ENCODE data around the gene PTPRR. TPM values are rescaled to one million over a fixed set of nuclear protein-coding genes. Genes with fewer than 3 reads are reported as not detected.
"Not testable (repeated sequence)": the region's sequence is repeated elsewhere in the genome, so short reads cannot be mapped to it uniquely, and the experiment has no call there.

PTPRR gene
- total RNA-seq, 3 donors from 2014 or later: 16.6 to 46.9 (median 25.1) TPM

- ATAC-seq (no peak), DNase-seq (no peak)
- intact Hi-C loops (cut with DNase I, micrococcal nuclease): no loop called here
- H3K4me3 ChIP-seq: no peak overlapping the region
- no peaks in the 10 kb centered on the region for H3K36me3 ChIP-seq (ENCODE audit: low read depth)
- TF ChIP-seq CTCF (IDR thresholded peaks at IDR 0.05): no peak
- no peaks in the 10 kb centered on the region for H3K4me1 ChIP-seq (ENCODE audit: low read depth)
- H3K9me3 ChIP-seq: no peaks in the 10 kb centered on the region
Measured at GRCh38 chr12:70745048-70745447, 175.5 kb downstream of the PTPRR start.

GRCh38 chr12:70744178-70744577 lies 176.4 kb downstream of the PTPRR start:
- ATAC-seq: no peak
- Histone ChIP-seq H3K4me3 (no peak overlapping the region), H3K4me1 (ENCODE audit: low read depth) (no peaks in the 10 kb centered on the region), H3K9me3 (no peaks in the 10 kb centered on the region), H3K36me3 (ENCODE audit: low read depth) (no peaks in the 10 kb centered on the region)
- intact Hi-C loops (cut with DNase I, micrococcal nuclease): no loop called here
- DNase-seq: no peak
- no peak for TF ChIP-seq CTCF (IDR thresholded peaks at IDR 0.05)

- peaks cover 7% of the 10 kb centered on the region for H3K4me1 ChIP-seq (ENCODE audit: low read depth)
- H3K36me3 ChIP-seq (ENCODE audit: low read depth): no peaks in the 10 kb centered on the region
- no peaks in the 10 kb centered on the region for H3K9me3 ChIP-seq
- ATAC-seq: peak; percentile 89
- H3K4me3 ChIP-seq: no peak overlapping the region
- intact Hi-C loops (cut with DNase I, micrococcal nuclease): no loop called here
- peak in 1 of 3 donors; percentile 43 for DNase-seq
- TF ChIP-seq CTCF (IDR thresholded peaks at IDR 0.05): no peak
Measured at GRCh38 chr12:70741256-70741655, 179.3 kb downstream of the PTPRR start.

GRCh38 chr12:70739756-70740155 lies 180.8 kb downstream of the PTPRR start:
- Histone ChIP-seq H3K4me3 (no peak overlapping the region), H3K36me3 (ENCODE audit: low read depth) (no peaks in the 10 kb centered on the region), H3K9me3 (no peaks in the 10 kb centered on the region), H3K4me1 (ENCODE audit: low read depth) (peaks cover 7% of the 10 kb centered on the region)
- no peak for DNase-seq
- ATAC-seq: no peak
- intact Hi-C loops (cut with DNase I, micrococcal nuclease): loop anchor here in 1 of 2 donors (10.0 kb wide), 1 partner anchor 105 kb away; no protein-coding TSS in a partner anchor
- TF ChIP-seq CTCF (IDR thresholded peaks at IDR 0.05): no peak

GRCh38 chr12:70736351-70737133 lies 184.0 kb downstream of the PTPRR start:
- Histone ChIP-seq H3K9me3 (no peaks in the 10 kb centered on the region), H3K36me3 (ENCODE audit: low read depth) (no peaks in the 10 kb centered on the region), H3K4me3 (no peak overlapping the region), H3K4me1 (ENCODE audit: low read depth) (peaks cover 7% of the 10 kb centered on the region)
- DNase-seq: peak; percentile 59 to 72 (median 67)
- TF ChIP-seq CTCF (IDR thresholded peaks at IDR 0.05): no peak
- intact Hi-C loops (cut with DNase I, micrococcal nuclease): loop anchor here in 1 of 2 donors (10.0 kb wide), 1 partner anchor 108 kb away; no protein-coding TSS in a partner anchor
- peak; percentile 86 for ATAC-seq

- not testable (repeated sequence) for H3K36me3 ChIP-seq (ENCODE audit: low read depth); DNase-seq; H3K4me1 ChIP-seq (ENCODE audit: low read depth); ATAC-seq; H3K4me3 ChIP-seq; H3K9me3 ChIP-seq
- intact Hi-C loops (cut with DNase I, micrococcal nuclease): loop anchor here in 1 of 2 donors (10.0 kb wide), 1 partner anchor 110 kb away; no protein-coding TSS in a partner anchor
Measured at GRCh38 chr12:70735197-70735596, 185.3 kb downstream of the PTPRR start.
